ENCODE measurements around the gene ZDHHC20.
"Not testable (repeated sequence)": the region's sequence is repeated elsewhere in the genome, so short reads cannot be mapped to it uniquely, and the experiment has no call there.

ZDHHC20 gene

DNA sequence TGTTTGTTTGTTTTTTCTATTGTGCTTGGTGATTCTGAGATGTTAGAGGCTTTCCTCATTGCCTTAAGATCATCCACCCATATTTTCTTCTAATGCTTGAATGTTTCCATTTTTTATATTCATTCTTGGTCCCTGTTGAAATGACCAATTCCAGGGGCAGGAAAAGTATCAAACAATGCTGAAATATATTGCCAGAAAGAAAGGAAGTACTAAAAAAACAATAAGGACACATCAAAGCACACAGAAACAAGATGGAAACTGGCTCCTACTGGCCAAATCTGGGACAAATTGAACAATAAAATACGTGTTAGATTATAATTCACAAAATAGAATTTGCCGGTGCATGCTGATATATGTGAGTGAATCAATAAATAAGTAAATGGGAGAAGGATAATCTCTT is 23.9 kb downstream of the ZDHHC20 start:
- DNase-seq: no peak

DNA sequence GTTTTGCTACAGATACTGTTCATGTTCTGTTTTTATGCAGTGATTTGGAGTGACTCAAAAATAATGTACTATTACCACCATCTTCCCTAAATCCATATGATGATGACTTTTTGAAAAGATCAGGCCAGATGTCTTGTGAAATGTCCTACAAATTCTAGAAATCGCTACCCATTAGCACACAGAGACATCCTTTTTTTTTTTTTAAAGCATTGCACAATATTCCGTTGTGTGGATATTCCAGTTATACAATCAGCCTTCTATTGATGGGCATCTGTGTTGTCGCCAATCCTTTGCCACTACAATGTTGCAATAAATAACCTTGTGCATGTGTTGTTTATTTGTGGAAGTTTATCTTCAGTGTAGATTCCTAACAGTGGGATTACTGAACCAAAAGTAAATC is 24.5 kb downstream of the ZDHHC20 start:
- no peak for DNase-seq

DNA sequence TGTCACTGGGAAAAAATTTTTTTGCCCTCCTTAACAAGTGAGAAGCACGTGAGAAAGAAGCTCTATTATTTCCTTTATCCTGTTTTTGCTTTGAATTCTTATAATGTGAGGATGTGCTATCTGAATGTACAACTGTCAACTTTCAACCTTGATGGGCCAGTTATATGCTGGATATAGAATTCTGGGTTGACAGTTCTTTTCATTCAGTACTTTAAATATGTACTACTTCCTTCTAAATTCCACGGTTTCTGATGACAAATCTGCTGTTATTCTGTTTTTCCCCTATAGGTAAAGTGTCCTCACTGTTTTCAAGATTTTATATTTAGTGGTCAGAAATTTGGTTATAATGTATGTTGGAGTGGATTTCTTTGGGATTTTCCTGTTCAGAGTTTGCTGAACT is 29.9 kb downstream of the ZDHHC20 start:
- no peak for DNase-seq

DNA sequence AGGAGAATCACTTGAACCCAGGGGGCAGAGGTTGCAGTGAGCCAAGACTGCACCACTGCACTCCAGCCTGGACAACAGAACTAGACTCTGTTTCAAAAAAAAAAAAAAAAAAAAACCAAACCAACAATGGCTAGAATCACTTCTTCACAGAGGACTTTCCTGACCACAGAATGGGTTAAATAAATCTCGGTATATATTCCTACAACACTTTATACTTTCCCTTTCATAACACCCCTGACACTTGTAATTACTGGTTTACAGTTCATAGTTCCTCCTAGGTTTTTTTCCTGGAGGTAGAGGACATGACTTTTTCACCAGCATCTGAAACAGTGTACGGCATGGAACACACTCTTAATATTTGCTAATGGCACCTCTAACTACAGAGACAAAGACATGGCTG is 31.4 kb downstream of the ZDHHC20 start:
- DNase-seq: no peak

DNA sequence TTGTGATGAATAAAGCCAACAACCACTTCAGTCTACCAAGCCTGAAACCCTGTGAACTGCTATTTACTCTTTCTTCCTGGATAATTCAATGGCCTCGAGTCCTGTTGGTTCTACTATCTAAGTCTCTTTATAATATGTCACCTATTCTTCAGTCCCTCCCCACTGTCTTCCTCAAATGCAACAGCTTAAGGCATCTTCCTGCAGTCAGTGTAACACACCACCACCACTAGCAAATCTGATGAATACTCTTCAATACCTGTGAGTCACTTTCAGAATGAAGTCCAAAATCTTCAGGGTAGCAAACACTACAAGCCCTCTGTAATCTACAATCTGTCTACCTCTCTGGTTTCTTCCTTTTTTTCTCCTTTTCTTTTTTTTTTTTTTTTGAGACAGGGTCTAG is 32.9 kb downstream of the ZDHHC20 start:
- no peak for DNase-seq

DNA sequence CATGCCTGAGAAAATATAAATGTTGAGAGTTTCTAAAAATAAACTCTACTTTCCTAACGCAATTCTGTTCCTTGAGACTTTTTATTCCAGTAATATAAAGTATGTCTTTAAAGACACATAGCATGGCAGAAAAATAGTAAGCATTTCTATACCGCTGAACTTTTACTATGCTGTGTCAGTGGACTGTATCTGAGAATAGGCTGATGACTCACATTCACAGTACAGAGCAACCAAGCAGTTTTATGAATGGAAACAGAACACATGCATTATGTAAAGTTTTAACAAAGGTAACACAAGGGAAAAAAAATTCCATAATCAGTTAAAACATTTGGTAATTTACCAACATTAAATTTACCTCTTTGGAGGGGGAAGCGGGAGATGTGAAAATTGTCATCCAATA is 38.4 kb downstream of the ZDHHC20 start:
- no peak for DNase-seq

DNA sequence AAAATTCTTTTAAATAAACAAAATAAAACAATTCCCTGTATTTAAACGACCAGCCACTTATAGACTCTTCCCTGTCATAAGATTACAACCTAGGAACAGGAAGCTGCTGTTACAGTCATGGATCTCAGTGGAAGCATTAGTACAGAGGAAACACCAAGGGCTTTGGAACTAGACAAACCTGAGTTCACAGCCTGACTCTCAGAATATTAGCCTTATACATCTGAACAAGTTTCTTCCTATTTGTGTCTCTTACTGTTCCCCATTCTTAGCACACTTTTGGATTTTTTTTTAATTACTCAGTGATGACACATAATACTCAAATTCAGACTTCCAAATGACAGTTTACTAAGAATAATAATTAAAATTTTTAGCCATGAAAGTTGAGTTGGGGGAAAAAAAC is 46.1 kb downstream of the ZDHHC20 start:
- no peak for DNase-seq

DNA sequence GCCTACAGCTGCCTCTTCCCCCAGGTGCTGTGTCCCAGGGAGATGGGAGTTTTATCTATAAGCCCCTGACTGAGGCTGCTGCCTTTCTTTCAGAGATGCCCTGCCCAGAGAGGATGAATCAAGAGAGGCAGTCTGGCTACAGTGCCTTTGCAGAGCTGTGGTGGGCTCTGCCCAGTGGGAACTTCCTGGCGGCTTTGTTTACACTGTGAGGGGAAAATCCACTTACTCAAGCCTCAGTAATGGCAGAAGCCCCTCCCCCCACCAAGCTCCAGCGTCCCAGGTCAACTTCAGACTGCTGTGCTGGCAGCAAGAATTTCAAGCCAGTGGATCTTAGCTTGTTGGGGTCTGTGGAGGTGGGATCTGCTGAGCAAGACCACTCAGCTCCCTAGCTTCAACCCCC is 48.6 kb downstream of the ZDHHC20 start:
- not testable (repeated sequence) for DNase-seq

DNA sequence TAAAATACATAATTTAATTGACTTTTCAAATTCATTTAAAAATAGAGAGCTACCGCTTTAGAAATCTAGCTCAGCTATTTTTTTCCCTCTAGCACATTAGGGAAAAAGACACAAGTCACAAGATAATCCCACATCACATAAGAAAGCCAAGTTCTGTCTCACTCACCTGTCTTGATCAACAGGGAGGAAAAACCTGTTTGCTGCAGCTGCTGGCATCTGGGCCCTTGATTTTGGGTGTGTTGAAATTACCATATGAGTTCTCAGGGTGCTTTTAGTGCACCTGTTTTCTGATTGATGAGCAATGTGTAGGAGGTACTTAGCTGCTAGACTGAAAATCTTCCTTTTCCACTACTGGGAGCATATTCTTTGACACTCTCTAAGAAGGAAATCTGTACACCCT is 53.8 kb downstream of the ZDHHC20 start:
- DNase-seq: no peak

DNA sequence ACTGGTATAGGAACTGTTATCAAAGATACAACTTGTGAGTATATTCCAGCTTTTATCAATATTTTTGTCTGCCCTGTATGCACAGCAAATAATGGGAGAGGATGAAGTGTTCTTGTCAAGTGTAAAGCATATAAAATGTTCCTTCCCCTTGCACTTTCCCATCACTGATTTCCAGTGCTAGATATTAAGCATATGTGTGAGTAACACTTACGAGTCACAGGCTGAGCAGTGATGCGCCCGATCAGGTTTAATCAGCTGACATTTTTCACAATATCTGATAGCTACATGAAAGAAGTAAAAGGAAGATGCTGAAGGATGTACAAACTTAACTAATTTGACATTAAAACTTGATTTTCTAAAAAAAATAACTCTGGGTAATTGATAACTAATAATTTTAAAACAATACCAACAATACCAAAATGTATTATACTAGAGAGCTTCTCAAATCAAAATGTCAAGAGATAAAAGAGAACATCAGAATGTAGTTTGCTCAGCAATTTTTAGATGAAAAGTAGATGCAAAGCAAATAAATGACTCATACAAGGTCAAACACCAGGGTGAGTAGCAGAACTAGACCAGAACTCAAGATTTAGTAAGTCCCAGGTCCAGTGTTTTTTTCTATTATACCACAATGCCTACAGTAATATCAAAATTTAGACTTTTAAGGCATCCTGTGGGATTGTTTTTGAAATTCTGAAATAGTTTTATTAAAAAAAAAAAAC is 56.4 kb downstream of the ZDHHC20 start:
- DNase-seq: no peak

DNA sequence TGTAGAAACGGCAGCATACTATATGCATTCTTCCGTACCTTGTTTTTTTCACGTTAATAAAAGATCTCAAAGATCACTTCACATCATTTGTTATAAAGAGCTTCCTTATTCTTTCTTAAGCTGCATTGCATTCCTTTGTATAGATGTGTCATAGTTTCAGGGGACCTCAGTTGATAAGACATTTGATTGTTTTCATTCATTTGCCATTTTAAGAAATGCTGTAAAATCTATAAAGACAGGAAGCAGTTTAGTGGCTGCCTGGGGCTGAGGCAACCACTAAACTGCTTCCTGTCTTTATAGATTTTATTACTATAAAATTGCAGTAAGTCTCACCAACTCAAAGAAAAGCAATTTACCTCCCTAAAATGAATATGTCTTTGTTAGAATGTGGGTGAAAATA is 59.4 kb downstream of the ZDHHC20 start:
- no peak for DNase-seq

DNA sequence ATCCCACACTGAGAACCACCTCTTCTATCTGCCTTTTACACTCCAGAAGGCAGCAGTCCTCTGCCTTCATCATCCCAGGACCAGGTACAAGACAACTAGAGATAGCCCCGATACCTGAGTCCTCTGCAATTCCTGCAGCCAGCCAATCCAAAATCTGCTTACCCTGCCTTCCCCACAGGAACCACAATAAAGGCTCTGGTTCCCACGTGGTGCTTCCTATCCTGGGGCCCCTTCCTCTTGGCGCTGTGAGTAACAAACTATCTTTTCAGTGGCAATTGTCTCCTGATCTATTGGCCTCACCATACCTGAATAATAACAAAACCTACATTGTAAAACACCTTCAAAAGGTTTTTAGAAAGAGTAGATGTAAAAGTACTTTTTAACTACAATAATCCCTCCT is 63.1 kb downstream of the ZDHHC20 start:
- no peak for DNase-seq

DNA sequence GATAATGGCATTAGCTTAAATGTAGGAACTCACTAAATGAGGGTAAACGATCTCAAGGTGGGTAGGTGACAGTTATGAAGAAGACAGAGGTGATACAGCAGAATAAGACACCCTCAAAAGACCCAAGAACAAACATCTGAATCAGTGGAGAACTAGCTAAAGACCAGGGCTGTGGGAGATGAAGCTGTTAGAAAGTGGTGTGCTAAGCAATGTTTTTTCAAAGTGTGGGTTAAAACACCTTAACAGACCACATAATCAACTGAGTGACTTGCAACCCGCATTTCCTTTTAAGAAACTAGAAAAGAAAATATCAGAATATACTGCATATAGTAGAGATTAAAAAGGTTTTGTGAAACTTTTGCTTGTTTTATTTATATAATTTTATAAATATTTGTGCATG is 70.0 kb downstream of the ZDHHC20 start:
- DNase-seq: no peak

DNA sequence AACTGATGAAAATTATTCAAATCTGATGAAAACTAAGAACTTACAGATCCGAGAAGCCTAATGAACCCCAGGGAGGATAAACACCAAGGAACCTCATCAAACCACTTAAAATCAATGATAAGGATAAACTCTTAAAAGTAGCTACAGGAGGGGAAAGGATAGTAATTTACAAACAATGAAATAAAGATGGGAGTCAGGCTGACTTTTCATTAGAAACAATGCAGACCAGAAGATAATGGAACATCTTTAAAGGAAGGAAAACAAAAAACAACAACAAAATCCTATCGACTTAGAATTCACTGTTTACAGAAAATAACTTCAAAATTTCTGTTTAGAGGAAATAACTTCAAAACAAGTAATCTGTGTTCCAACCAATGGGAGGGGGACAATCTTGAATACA is 73.4 kb downstream of the ZDHHC20 start:
- DNase-seq: no peak

DNA sequence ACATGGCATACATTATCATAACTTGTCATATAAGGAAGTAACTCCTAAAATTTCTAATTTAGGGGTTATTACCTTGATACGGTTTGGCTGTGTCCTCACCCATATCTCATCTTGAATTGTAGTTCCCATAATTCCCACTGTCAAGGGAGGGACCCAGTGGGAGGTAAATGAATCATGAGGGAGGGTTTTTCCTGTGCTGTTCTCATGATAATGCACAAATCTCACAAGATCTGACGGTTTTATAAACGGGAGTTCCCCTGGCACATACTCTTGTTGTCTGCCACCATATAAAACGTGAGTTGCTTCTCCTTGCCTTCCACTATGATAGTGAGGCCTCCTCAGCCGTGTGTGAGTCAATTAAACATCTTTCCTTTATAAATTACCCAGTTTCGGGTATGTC is 76.0 kb downstream of the ZDHHC20 start:
- DNase-seq: no peak

DNA sequence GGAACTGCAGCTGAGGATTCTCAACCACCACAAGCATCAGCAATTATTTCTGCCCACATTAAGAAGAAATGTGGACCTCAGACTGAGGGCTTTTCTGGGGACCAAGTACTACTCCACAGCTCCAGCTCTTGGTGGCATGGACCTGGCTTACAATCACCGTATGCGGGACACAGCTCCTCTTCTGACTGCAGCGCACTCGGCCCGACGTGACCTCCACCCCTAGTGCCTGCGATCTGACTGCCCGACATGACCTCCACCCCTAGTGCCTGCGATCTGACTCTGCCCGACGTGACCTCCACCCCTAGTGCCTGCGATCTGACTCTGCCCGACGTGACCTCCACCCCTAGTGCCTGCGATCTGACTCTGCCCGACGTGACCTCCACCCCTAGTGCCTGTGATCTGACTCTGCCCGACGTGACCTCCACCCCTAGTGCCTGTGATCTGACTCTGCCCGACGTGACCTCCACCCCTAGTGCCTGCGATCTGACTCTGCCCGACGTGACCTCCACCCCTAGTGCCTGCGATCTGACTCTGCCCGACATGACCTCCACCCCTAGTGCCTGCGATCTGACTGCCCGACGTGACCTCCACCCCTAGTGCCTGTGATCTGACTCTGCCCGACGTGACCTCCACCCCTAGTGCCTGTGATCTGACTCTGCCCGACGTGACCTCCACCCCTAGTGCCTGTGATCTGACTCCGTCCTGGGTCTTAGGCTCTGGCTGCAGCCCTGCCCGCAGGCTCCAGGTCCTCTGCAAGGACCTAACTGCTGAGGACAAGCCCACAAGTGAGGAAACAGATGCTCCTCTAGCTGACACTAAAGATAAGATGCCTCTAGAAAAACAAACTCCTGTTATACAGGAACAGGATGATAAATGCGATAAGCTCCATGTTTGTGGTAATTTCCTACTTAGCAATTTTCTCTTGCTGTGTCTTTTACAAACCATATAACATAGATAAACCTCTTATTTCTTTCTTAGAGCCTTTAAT is 81.8 kb downstream of the ZDHHC20 start:
- DNase-seq: not testable (repeated sequence)

DNA sequence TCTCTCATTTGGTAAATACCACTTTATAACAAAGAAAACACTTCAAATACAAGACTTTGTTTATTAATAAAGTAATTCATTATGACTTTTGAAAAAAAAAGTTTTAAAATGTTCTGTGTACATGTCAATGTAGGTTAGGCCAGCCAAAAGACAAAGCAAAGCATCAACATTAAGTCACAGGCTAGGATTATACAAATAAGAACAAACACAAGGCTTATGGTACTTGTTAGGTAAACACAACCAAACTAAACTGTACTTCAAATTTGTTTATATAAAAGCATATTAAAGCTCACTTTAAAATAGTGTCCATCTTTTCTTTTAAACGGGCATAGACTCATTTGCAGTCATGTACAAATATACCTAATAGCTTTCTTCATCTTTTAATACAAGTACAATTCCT is 86.6 kb downstream of the ZDHHC20 start:
- DNase-seq: no peak

DNA sequence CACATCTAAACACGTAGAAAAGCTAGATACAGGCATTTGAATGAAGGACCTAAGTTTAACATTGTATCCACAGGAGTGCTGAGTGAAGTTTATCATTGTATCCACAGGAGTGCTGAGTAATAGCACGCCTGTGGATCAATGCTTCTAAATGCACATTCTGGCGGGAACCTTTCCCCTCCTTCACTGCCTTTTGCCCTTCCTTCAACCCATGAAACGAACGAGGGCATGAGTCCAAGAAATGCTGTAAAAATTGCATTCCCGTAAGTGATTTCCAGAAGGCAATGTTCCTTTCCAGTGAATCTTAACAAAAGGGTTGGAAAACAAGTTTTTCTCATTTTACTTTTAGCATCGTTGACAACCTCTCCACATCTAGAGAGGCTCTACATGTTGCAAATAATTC is 88.1 kb downstream of the ZDHHC20 start:
- no peak for DNase-seq

DNA sequence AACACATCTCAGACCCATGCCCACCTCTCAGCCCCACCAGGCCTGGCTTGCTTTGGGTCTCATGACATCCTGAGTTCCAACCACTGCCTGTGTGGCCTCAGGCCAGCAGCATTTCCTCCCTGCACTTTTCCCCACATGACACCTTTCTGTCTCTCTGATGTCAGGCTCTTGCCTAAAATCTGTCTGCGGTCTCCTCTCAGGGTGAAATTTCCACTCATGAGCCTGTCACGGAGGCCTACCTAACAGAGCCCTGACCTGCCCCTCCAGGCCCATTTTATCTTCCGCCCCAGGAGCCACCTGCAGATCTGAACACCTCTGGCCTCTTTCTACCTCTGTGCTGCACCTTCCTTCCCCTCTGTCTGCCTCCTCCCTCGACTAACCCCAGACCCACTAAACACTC is 93.5 kb downstream of the ZDHHC20 start:
- DNase-seq: no peak

DNA sequence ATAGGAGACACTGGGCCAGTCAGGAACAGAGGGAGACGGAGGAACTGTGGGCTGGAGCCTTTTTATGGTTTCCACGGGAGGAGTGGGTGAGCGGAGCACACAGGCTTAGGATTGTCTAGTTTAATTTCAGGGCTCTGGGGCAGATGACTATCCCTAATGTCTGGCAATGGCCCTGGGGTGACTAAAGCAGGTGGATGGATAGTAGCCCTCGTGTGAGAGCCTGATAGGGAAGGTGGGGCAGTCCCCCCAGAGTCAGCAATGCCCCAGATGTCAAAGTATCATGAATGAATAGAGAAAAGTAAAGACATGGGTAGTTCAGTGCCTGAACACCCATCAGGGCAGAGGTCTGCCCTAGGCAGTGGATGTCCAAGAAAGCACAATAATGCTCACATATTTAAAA is 94.2 kb downstream of the ZDHHC20 start:
- no peak for DNase-seq

DNA sequence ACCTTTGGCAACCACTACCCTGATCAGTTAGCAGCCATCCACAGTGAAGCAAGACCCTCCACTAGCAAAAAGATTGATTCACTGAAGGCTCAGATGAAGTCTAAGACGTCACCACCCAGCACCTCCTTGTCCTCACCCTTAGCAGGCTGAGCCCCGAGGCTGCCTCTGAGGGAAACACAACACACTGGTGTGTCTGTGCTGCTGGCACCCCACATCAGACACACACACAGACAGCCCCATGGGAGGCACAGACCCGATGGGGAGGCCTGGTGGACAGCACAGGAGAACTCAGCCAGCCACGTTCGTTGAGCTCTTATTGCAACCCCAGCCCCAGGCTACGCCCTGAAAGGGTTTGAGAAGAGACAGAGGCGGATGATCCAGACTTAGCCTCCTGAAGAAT is 94.7 kb downstream of the ZDHHC20 start:
- no peak for DNase-seq

DNA sequence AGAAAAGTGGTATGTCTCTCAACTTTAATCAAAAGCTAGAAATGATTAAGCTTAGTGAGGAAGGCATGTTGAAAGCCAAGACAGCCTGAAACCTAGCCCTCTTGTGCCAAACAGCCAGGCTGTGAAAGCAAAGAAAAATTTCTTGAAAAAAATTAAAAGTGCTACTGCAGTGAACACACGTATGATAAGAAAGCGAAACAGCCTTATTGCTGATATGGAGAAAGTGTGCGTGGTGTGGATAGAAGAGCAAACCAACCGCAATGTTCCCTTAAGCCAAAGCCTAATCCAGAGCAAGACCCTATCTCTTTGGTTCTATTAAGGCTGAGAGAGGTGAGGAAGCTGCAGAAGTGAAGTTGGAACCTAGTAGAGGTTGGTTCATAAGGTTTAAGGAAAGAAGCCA is 96.4 kb downstream of the ZDHHC20 start:
- no peak for DNase-seq

DNA sequence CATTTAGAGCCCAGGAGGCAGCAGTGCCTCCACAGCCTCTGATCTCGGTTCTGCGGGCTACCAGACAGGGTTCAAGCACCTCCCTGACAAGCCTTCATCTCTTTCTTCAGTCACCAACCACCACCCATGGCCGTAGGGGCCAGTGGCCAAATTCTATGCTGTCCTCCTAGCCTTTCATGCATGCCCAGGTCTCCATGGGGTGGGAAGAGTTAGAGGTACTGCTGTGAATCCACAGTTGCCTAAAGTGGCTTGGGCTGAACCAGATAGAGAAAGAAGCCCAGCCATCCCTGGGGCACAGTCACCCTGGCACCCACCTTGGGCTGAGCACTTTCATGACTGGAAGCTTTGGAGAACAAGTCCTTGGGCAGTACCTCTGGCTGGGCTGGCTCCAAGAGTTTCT is 97.4 kb downstream of the ZDHHC20 start:
- DNase-seq: no peak

DNA sequence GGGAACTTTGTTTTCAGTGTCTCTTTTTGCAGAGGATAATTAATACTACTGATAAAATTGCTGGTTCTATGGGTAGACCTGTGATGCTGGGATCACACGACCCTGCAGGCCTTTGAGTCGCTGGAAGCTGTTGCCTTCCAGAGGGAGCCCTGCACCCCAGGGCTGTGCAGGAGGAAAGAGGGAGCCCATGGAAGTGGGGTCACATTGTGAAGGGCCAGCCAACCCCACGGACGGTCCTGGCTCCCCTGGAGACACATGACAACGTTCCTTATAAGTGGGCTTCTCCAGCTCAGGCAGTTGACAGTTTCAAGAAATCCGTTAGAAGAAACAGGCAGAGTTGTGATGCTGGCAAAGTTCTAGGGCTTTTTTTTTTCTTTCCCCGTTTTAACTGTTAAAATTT is 98.0 kb downstream of the ZDHHC20 start:
- DNase-seq: no peak
